Stimulated activated CD4-positive, alpha-beta T cell treated with anti-CD3 and anti-CD28 coated beads, Interleukin-12 subunit alpha, Interleukin-12 subunit beta, amount 100 ng/mL, for 48 hours (primary cell): ENCODE measurements around the gene PPP1R37.

Experiments
- DNase-seq, 3 donors: peaks; one replicate each; pipeline ENCODE4 v3.0.0-alpha.2; 2020; ENCODE audit warnings: low read depth in 2 of 3, low spot score in 1 of 3

The PPP1R37 gene

DNA sequence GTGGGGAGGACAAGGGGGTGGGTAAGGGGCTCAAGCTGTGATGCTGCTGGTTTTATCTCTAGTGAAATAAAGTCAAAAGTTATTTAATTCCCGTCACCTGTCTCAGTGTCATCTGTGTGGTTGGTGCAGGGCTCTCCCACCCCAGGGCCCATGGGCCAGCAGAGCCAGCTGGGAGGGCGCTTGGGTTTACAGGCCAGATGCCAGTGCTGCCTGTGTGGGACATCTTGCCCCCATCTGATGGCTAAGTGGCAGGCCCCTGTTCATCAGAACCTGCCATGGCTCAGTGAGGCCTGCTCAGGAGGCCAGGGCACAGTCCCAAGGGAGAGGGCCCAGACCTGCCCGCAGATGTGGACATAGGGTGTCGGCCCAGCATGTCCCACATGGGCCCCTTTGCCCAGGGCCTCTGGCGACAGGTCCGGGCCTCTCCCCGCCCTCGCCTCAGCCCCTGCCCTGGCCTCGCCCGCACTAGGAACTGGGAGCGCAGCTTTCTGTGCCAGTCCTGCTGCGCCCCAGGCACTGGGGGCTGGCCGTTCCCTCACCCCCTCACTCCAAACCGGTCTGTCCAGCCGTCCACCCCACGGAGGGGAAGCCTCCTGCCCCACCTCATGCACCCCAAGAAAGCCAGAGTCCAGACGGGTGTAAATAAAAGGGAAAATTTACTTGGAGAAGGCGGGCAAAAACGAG, 22.0 kb upstream of the PPP1R37 start:
- DNase-seq: no peak

DNA sequence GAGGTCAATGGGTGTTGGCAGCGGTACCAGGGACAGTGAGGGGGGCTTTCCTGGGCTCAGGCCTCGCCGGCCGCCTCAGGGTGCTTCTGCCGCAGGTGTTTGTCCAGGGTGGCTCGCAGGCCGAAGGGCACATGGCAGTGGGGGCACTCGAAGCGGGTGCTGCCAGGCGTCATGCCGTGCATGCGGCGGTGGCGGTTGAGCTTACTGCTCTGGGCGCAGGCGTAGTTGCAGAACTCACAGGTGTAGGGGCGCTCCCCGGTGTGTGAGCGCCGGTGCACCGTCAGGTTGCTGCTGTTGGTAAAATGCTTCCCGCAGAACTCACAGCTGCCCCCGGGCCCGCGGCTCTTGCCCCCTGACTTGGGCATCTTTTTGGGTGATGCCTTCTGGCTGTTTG, 21.4 kb upstream of the PPP1R37 start:
- no peak for DNase-seq

DNA sequence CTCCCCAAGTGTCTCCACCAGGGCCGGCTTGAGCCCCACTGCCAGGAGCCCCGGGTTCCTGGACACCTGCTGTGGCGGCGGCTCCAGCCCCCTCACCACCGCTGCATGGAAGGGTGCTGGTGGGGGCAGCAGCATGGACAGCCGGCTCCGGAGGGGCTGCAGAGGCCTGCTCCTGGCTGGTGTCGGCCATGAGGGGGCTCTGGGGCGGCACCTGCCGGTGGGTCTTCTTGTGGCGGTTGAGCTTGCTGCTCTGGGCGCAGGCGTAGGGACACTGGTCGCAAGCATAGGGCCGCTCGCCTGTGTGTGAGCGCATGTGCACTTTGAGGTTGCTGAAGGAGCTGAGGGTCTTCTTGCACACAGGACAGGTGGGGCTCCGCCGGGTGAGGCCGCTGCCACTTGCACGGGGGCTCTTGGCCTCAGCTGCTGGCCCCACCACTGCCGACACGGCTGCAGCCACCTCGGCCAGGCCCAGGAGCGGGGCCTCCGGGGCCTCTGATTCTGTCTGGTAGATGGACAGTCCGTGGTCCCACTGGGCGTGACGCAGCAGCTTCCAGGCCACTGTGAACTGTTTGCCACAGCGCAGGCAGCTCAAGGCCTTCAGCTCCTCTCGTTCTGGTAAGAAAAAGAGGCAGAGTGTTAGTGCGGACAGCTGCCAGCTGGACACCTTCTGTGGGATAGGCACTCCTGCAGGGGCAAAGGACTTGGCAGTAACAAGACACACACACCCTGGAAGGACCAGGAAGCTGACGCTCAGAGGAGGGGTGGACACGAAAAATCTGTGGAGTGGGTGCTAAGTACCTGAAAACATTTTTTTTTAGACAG, 20.8 kb upstream of the PPP1R37 start:
- DNase-seq: no peak

DNA sequence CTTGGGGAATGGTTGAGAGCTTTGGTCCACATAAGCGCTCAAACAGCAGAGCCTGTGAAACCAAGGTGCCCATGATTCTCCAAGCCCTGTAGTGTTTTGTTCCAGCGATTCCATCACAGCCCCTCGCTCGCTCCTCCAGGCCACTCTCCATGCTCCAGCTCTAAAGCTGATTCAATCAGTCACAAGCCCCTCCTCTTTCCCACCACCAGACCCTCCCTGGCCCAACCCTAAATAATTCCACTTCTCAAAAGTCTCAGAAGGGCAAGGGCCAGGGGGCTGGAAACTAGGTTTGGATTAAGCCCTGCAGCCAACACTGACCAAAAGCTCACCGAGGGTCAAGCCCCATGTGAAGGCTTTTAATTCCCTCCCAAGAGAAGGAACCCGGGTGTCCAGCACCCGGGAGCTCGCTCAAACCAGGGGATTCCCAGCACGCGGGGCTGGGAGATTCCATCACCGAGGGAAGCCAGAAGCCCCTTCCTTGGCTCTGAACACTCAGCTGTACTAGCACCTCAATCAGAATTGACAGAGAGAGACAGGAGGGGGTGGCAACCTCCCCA, 18.2 kb upstream of the PPP1R37 start:
- DNase-seq: no peak

DNA sequence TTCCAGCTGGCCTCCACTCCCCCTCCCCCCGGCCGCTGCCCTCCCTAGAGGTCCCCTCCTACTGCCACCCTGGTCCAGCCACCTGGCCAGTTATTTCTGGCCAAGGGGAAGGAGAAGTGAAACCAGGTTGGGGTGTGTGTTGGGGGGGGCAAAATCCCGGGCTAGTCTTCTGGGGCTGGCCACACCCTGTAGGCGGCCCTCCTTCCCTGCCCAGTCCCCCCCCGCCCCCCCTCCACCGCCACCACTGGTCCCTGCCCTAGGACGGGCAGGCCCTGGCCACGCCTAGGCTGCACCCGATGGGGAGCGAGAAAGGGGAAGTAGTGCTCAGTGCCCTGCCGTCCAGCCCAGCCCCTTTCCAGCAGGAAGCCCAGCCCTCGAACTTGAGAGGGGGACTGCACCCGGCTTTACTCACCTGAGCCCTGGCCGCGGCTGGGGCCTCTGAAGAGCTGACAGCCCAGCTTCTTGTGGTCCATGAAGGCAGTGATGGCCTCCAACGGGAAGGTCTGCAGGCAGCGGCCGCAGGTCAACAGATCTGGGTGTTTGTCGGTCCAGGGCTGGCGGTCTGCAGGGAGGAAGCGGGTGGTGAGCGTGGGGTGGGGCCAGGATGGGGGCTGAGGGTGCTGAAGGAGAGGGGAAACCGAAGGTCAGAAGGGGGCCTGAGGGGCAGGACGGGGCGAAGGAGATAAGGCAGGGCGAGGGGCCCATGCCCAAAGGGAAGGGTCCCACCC, 17.5 kb upstream of the PPP1R37 start:
- no peak for DNase-seq

DNA sequence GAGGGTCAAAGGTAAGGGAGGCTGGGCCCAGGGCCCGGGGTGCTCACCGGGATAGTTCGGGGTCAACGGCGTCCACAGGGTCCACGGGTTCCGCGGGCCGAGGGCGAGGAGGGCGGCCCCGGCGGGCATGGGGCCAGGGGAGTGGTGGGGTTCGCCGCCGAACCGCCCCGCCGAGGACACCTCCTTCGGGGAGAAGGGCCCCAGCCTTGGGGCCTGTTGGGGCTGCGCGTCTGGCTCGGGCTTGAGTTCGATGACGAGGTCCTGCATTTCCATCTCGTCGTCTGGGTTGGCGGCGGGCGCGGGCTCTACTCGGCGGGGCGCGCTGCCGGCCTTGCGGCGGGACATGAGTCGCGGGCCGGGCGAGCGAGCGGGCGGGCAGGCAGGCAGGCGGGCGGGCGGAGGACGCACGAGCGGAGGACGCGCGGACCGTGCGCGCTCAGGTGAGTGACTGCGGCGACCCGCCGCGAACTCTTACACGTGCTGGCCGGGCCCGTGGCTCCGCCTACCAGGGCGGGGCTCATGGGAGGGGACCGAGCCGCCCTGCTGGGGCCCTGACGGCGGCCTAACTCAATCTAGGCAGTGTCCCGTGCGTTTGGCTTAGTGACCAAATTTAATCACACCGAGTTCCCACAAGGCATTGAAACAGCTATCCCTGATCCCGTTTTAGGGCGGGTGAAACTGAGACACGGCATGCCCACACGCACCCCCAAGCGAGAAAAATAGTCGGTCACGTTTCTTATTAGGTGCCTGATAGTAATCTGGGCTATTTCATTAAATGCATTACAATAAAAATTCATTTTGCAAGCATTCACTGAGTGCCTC, 16.7 kb upstream of the PPP1R37 start, which contains the start of gene ZNF296:
TSS of gene ZNF296 (minus strand) at position 450 of the 822 bp plus-strand sequence. CDS start at position 345, 105 bp downstream.
- peak; percentile 66 to 78 (median 70) for DNase-seq

DNA sequence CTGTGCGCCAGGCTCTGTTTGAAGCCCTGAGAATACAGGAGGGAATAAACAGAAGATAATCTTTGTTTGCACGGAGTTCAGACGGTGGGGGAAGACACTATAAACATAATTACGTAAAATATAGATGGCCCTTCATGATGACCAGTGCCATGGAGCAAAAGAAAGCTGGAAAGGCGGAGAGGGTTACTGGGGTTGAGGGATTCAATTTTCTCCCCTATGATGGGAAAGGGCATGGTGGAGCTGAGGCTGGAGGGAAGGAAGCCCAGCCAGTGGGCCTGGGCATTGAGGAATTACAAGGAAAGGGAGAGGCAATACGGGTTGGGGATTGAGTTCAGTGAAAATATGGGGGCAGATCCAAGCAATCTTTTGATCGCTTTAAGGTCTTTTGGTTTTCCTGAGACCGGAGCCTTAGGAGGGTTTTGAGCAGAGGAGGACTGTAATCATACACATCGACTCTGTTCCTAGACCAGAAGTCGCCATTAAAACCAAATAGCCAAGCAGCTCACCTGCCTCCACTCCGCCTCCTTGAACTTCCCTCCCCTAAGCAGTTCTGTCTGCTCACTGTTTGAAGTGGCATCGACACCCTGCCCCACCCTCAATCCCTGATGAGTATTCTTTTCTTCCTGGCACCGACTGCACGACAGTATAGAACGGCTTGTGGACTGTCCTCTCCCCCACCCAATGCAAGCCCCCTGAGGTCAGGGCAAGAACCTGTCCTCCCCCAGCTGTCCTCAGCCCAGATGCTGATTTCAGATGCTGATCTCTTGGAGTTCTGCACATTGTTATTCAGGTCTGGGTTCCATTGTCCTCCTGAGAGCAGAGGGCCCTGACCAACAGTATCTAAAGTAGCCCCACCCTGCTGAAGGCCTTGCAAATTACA, 15.9 kb upstream of the PPP1R37 start:
- DNase-seq: no peak

DNA sequence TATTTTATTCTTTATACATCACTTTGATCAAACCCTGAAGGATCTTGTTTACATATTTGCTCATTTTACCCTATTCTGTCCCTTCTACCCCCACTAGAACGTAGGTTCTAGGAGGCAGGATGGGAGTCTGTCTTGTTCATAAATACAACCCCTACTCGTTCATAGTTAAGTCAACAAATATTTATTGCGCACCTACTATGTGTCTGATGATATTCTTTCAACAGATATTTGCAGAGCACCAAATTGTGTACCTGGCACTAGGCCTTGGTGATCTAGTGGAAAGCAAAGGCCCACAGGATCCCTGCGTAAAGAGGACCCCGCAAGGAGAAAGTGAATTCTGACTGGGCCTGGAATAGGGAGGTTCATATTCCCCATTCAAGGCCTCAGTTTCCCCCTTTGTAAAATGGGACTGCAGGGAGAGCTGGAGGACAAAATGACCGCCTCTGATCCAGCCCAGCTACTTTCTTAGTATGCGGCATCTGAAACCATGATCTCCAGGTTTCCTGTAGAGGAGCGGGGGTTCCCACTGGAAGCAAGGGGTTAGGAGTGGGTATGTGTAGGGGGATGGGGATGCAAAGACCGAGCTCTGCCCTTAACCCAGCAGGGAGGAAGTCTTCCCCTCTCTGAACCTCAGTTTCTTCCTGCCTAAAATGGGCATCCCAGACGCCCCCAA, 14.5 kb upstream of the PPP1R37 start:
- no peak for DNase-seq

DNA sequence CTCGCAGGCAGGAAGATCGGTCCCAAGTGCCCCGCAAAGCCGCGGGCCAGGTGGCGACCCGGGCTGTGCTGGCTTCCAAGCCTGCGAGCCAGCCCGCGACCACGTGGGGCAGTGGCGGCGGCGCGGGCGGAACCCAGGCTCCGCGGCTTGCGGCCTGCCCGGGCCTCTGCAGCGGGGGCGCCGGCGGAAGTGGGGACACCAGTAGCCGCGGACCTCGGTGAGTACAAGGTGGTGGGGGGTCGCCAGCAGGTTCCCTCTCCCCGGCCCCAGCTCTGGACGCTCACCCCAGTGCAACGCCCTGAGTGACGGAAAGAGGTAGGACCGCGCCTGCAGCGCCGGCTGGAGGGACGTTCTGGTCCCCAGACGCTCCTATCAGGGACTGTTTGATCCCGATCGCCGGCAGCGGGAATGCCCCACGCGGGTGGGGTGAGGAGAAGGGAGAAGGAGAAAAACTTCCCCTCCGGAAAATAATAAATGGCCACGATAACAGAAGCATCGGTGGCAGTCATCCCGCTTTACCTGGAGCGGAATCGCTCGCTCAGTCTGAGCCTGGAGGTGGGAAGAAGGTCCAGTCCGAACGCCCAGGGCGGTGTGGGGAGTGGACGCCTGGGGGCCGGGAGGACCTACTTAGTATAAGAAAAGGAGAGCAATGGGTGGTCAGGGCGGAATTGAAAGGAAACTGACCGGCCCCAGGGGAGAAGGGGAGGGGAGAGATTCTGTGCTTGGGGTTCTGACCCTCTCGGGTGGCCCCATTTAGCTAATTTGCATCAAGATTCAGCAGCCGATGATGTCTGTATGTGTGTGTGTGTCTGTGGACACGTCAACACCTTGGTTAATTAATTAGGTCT, 13.7 kb upstream of the PPP1R37 start, which contains the start of gene GEMIN7:
TSS of gene GEMIN7 (plus strand) at position 198 of the 848 bp plus-strand sequence. CDS start 10,855 bp downstream, outside the sequence.
- peak; percentile 66 to 83 (median 74) for DNase-seq

DNA sequence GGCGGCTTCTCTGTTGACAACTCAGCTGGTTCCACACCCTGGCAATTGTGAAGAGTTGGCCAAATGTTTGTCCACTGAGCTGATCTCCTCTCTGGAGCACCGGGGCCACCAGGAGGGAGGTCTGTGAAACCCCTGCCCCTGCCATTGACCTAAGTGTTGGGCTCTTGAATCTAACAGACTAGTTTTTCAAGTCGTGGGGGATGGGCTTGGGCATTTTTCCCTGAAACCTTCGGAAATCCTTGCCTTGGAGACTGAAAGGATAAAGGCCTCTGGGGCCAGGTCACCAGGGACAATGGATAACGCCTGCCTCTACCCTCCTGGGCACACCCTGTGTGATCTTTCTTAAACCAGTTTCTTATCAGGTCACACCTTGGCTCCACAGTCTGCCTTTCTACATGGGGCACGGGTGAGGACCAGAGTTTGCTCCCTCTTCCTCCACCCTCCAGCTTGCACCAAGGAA, 13.0 kb upstream of the PPP1R37 start:
- no peak for DNase-seq

DNA sequence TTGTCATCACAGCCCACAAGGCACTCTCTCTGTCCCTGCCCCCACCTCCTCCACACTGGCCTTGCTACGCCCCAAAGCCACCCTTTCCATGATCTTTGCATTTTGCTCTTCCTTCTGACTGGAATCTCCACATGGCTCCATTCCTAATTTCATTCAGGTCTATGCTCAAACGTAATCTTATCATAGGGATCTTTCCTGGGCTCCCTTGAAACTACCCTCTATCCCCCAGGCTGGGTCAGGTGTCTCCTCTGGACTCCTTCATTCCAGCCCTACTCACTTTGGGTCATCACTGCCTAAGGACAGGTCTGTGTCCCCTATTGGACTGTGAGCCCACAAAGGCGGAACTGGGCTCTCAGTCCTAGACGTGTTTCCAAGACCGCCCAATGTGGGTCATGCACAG, 10.8 kb upstream of the PPP1R37 start:
- no peak for DNase-seq

DNA sequence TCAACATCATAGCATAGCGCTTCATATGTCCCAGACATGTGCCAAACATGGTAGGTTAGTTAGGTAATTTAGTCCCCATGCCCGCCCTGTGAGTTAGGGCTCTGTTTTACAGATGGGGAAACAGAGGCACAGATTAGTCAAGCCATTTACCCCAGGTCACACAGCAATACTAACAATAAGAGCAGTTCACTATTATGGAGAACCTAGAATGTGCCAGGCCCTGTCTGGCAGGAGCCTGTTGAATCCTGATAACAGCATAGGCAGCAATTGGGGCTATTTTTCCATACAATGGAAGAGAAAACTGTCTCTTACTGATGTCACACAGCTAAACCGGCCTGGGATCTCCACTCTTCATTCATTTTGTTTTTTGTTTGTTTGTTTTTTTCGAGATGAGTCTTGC, 6.5 kb upstream of the PPP1R37 start:
- DNase-seq: no peak

DNA sequence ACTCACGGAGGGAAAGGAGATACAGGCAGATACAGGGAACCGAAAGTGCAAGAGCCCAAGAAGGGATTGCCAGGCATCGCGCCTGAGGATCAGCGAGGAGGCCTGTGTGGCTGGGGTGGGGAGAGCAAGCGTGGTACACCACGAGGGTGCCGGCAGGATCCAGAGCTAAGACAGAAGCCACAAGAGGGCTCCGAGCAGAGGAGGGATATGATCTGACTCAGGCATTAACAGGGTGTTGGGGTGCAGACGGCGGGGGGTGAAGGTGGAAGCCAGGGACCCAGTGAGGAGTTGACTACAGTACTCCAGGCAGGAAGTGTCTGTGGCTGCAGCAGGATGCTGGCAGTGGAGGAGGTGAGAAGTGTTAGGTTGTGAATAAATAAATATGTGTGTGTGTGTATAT, 5.4 kb upstream of the PPP1R37 start:
- DNase-seq: no peak

DNA sequence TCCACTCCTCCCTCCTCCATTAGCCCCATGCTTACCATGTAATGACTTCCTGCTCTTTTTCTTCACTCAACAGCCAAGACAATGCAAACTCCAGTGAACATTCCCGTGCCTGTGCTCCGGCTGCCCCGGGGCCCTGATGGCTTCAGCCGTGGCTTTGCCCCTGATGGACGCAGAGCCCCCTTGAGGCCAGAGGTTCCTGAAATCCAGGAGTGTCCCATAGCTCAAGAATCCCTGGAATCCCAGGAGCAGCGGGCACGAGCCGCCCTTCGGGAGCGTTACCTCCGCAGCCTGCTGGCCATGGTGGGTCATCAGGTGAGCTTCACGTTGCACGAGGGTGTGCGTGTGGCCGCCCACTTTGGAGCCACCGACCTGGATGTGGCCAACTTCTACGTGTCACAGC, 2.9 kb upstream of the PPP1R37 start:
- DNase-seq: no peak

DNA sequence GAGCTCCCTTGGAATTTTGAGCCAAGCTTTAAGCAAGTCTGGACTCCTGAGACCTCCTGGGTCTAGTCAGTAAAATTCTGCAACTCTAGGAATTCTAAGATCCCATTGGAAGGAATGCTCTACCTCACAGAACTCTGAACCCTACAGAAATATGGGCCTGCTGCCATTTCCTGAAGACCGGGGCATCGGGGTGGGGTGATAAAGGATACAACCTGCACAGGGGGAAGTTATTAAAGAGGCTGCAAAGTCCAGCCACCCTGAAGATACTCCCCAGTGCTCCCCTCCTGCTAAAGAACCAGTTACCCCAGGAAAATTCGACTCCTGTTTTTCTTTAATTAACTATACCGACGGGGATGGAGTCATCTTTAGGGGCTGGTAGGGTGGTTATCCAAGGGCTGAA, 2.4 kb upstream of the PPP1R37 start:
- no peak for DNase-seq

DNA sequence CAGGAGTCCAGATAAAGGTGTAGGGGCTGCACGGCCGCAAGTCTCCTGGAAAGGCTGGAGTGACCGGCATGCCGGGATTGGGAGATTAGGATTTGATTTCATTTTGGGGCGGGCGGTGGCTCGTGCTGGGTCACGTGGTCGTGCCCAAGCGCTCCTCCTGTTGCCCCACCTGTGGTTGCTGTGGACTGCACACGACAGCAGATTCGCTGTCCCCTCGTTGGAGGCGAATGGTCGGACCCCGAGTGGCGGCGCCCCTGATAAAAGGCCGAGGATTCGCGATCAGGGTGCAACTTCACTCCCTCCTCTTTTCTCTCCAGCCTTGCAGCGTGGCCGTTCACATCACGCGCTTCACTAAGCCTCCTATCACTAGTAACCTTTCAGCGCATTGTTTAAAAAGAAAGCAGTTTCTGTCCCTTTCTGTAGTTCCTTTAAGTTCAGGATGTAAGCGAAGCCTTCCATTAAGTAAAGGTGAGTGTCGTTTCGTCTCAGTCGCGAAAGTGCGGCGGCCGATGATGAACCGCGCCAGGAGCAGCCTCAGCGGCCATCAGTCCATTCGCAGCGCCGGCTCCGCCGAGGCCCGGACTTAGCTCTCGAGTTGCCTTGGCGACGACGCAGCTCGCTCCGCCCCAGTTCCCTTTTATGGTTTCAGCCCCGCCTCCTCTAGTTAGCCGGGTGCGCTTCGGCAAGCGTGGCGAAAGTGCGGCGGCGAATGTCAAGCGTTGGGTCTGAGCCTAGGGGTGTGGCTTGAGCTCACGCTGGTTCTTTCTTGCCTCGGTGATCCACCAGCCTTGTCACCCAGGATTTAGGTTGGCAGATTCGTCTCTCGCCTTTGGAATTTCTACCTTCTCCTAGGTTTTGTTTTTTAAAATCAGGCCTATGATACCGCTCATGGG, 1.7 kb upstream of the PPP1R37 start:
- peak; percentile 90 to 99 (median 96) for DNase-seq

DNA sequence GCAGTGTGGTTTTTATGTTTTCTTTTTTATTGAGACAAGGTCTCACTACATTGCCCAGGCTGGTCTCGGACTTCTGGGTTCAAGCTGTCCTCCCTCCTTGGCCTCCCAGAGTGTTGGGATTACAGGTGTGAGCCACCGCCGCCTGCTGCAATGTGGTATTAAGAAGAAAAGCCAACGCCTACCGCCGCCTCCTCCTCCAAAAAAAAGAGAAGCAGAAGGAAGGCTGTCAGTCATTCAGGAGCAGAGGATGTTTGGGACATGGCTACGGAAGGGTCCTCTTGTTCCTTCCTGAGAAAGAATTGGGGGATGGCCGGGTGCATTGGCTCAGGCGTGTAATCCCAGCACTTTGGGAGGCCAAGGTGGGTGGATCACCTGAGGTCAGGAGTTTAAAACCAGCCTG, 1.2 kb downstream of the PPP1R37 start:
- no peak for DNase-seq
